ENCODE results near the gene TNPO1.

GRCh38 chr5:72788866-72789505 lies 27.5 kb upstream of the TNPO1 start:
- TF ChIP-seq SP1 (IDR thresholded peaks at IDR 0.05) (no peak), RAD21 (IDR thresholded peaks at IDR 0.05) (no peak), GABPA (IDR thresholded peaks at IDR 0.05 in 1 of 2, conservative IDR thresholded peaks at IDR 0.05 in 1 of 2) (no peak), CTCF (IDR thresholded peaks at IDR 0.05; ENCODE audit: low read depth, low read length, missing input control) (no peak), REST (IDR thresholded peaks at IDR 0.05) (no peak), HNF4A (conservative IDR thresholded peaks at IDR 0.05) (no peak), TAF1 (conservative IDR thresholded peaks at IDR 0.05) (no peak), YY1 (IDR thresholded peaks at IDR 0.05) (no peak), ZBTB33 (IDR thresholded peaks at IDR 0.05) (no peak)
